SH-SY5Y (cell line): ENCODE results near the gene MUC4.

ENCODE experiments used
- GATA2 ChIP-seq: IDR thresholded peaks from 2 replicates; pipeline ENCODE4 v1.6.1; 2011; ENCODE audit warnings: mild to moderate bottlenecking, low read depth, low read length
- GATA3 ChIP-seq: IDR thresholded peaks from 2 replicates; pipeline ENCODE4 v1.6.1; 2011; ENCODE audit warnings: low read depth, mild to moderate bottlenecking, low read length, moderate library complexity

DNA sequence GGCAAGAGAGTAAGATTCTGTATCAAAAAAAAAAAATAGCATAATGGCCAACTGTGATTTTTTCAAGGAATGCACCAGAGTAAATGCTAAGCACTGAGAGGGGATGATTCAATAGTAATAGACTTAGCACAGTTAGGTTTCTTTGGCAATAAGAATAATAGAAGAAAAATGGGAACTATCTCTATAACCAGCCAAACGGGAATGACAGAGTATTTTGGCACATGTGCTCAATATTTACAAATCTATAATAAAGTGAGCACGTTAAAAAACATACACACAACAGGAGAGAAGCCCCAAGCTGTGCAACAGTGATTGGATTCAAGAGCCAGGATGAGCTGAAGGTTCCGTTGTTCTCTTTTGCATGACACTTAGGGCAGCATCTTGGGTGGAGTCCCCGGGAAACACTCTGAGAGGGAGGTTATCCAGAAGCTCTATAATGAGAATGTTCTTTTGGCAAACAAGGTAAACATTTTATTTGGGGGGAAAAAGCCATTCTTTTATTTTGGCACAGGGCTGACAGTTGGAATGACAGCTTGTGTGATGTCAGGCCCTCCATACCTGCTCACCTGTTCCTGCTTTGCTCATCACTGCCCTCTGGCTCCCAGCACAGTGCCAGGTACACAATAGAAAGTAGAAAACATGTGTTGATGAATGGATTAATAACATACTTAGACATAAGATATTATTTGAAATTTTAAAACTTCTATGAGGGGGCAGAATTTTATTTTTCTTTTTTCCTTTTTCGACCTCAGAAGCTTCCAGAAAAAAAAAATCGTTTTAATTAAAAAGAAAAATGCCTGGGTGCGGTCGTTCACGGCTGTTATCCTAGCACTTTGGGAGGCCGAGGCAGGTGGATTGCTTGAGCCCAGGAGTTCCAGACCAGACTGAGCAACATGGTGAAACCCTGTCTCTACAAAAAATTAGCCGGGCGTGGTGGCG lies 44.0 kb upstream of the MUC4 start:
- TF ChIP-seq GATA2 (no peak), GATA3 (no peak)
